ENCODE measurements around the gene ST6GALNAC3.

The ST6GALNAC3 gene

DNA sequence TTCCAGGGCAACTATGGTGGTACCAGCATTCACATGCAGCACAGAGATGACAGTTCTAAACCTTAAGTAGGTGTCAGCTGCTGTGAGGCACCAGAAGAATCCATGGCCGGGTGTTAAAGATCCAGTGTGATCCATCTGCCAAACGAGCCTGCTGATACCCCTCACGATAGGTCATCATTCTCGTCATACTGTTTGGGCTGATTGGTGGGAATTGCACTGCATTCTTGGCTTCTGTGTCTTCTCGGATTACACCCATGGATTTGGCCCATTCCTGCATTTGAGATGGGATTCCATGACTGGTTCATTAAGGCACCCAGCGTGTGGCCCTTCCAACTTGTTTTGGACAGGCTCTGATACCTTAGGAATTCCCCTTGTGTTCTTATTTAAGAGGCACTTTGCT is 55.2 kb downstream of the ST6GALNAC3 start:
- H3K9me3 ChIP-seq (ENCODE audit: insufficient read depth, low read depth, low read length), result no peaks in the 10 kb centered on the region
- no peak overlapping the region for H3K27ac ChIP-seq (ENCODE audit: low read length)
- no peak overlapping the region for H3K4me3 ChIP-seq (ENCODE audit: low read length)
- 0 out of 2 replicates have a peak, but pooled peaks cover 4% of the 10 kb centered on the region for H3K36me3 ChIP-seq (ENCODE audit: insufficient read depth, low read depth, low read length)
- no peak overlapping the region for H3K9ac ChIP-seq (ENCODE audit: low read depth, low read length)
- no peaks in the 10 kb centered on the region for H3K27me3 ChIP-seq (ENCODE audit: insufficient read depth, low read length)
- no peaks in the 10 kb centered on the region; the same call in 1 of the 2 replicates for H3K4me1 ChIP-seq (ENCODE audit: insufficient read depth, low read length)

DNA sequence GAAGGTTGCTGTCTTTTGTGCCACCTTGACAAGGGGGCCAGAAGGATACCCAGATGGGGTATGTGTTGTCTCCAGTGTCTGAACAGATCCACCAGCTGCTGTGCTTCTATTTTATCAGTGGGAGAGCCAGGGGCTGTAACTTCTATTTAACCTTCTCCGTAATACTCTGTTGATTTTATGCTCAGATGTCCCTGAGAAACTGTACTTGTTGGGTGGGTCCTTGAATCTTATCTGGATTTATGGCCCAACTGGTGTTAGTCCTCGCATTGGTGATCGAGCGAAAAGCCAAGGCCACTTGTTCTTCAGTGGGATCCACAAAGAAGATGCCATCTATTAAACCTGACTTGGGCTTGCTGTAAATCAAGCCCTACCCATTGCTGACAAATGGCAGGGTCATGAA is 56.4 kb downstream of the ST6GALNAC3 start:
- Histone ChIP-seq H3K27me3 (ENCODE audit: insufficient read depth, low read length) (no peaks in the 10 kb centered on the region), H3K4me3 (ENCODE audit: low read length) (no peak overlapping the region), H3K9ac (ENCODE audit: low read depth, low read length) (no peak overlapping the region), H3K27ac (ENCODE audit: low read length) (no peak overlapping the region), H3K36me3 (ENCODE audit: insufficient read depth, low read depth, low read length) (0 out of 2 replicates have a peak, but pooled peaks cover 4% of the 10 kb centered on the region), H3K9me3 (ENCODE audit: insufficient read depth, low read depth, low read length) (no peaks in the 10 kb centered on the region), H3K4me1 (ENCODE audit: insufficient read depth, low read length) (no peaks in the 10 kb centered on the region; the same call in 1 of the 2 replicates)

DNA sequence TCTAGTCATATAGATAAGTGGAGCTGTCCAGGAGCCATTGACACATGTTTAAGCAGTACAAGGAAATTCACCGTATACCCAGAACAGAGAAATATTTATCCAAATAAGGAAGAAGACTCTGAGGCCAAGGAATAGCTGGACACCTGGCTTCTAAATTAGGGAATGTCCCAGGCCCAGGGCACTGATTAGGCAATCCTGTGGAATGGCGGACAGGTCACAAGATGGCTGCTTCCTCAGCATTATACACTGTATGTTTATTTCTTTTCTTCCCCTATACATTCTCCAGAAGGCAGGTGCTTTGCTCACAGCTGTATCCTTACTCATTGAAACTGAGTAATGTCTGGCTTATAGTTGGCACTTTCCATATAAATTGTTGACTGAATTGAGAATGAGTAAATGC is 59.4 kb downstream of the ST6GALNAC3 start:
- no peak overlapping the region for H3K27ac ChIP-seq (ENCODE audit: low read length)
- no peaks in the 10 kb centered on the region for H3K9me3 ChIP-seq (ENCODE audit: insufficient read depth, low read depth, low read length)
- no peaks in the 10 kb centered on the region; the same call in 1 of the 2 replicates for H3K4me1 ChIP-seq (ENCODE audit: insufficient read depth, low read length)
- no peaks in the 10 kb centered on the region for H3K27me3 ChIP-seq (ENCODE audit: insufficient read depth, low read length)
- H3K36me3 ChIP-seq (ENCODE audit: insufficient read depth, low read depth, low read length), result no peaks in the 10 kb centered on the region
- no peak overlapping the region for H3K4me3 ChIP-seq (ENCODE audit: low read length)
- no peak overlapping the region for H3K9ac ChIP-seq (ENCODE audit: low read depth, low read length)

GRCh38 chr1:76135835-76136234 is 61.3 kb downstream of the ST6GALNAC3 start:
- Histone ChIP-seq H3K4me1 (ENCODE audit: insufficient read depth, low read length) (peaks cover 8% of the 10 kb centered on the region; the same call in 1 of the 2 replicates), H3K4me3 (ENCODE audit: low read length) (no peak overlapping the region), H3K27ac (ENCODE audit: low read length) (no peak overlapping the region), H3K9ac (ENCODE audit: low read depth, low read length) (no peak overlapping the region), H3K27me3 (ENCODE audit: insufficient read depth, low read length) (no peaks in the 10 kb centered on the region), H3K36me3 (ENCODE audit: insufficient read depth, low read depth, low read length) (no peaks in the 10 kb centered on the region), H3K9me3 (ENCODE audit: insufficient read depth, low read depth, low read length) (no peaks in the 10 kb centered on the region)

- Histone ChIP-seq H3K4me3 (ENCODE audit: low read length) (no peak overlapping the region), H3K9me3 (ENCODE audit: insufficient read depth, low read depth, low read length) (no peaks in the 10 kb centered on the region), H3K9ac (ENCODE audit: low read depth, low read length) (no peak overlapping the region), H3K4me1 (ENCODE audit: insufficient read depth, low read length) (peaks cover 14% of the 10 kb centered on the region; the same call in 1 of the 2 replicates), H3K36me3 (ENCODE audit: insufficient read depth, low read depth, low read length) (no peaks in the 10 kb centered on the region), H3K27me3 (ENCODE audit: insufficient read depth, low read length) (no peaks in the 10 kb centered on the region), H3K27ac (ENCODE audit: low read length) (no peak overlapping the region)
Observed at GRCh38 chr1:76136894-76137293, 62.3 kb downstream of the ST6GALNAC3 start.

DNA sequence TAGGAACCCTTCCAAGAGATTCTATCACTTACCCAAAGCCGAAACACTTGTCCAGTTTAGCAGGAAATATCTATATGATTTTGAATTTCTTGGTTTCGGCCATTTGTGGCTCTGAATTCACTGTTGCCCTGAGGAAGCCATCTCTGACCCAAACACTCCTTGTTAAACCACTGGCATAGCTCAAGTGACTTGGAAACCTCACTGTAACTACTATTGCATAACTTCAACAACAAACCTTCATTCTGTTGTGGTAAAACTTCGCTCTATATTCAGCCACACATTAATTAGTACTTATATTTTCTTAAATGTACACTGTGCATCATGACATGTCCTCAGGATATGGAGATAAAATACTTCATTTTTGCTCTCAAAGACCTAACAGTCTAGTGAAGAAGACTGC is 63.2 kb downstream of the ST6GALNAC3 start:
- no peaks in the 10 kb centered on the region for H3K36me3 ChIP-seq (ENCODE audit: insufficient read depth, low read depth, low read length)
- H3K27ac ChIP-seq (ENCODE audit: low read length), result no peak overlapping the region
- no peak overlapping the region for H3K9ac ChIP-seq (ENCODE audit: low read depth, low read length)

GRCh38 chr1:76138217-76138616 is 63.7 kb downstream of the ST6GALNAC3 start:
- Histone ChIP-seq H3K9me3 (ENCODE audit: insufficient read depth, low read depth, low read length) (no peaks in the 10 kb centered on the region), H3K4me3 (ENCODE audit: low read length) (no peak overlapping the region), H3K36me3 (ENCODE audit: insufficient read depth, low read depth, low read length) (no peaks in the 10 kb centered on the region), H3K4me1 (ENCODE audit: insufficient read depth, low read length) (peaks cover 15% of the 10 kb centered on the region; the same call in 1 of the 2 replicates), H3K9ac (ENCODE audit: low read depth, low read length) (no peak overlapping the region), H3K27me3 (ENCODE audit: insufficient read depth, low read length) (no peaks in the 10 kb centered on the region), H3K27ac (ENCODE audit: low read length) (no peak overlapping the region)

More for the DNA sequence above, 63.2 kb downstream of the ST6GALNAC3 start:
- peaks cover 15% of the 10 kb centered on the region; the same call in 1 of the 2 replicates for H3K4me1 ChIP-seq (ENCODE audit: insufficient read depth, low read length)
- H3K27me3 ChIP-seq (ENCODE audit: insufficient read depth, low read length), result no peaks in the 10 kb centered on the region
- H3K4me3 ChIP-seq (ENCODE audit: low read length), result no peak overlapping the region
- H3K9me3 ChIP-seq (ENCODE audit: insufficient read depth, low read depth, low read length), result no peaks in the 10 kb centered on the region

DNA sequence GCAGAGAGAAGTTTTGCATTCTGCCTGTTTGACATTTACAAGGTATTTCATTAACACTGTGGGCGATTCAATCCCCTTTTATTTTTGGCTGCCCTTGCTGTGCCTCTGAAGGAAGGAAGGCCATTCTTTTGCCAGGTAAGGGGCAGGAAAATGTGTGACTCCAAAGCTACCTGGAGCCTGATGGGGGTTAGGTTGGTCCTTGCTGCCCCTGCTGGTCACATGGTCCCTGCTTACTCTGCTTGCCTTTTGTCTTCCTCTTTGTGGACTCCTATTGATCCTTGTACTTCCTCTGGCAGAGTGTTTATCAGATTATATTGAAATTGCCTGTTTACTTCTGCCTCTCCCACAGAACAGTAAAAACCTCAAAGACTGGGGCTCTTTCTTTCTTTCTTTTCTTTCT is 65.7 kb downstream of the ST6GALNAC3 start:
- H3K4me1 ChIP-seq (ENCODE audit: insufficient read depth, low read length), result peaks cover 15% of the 10 kb centered on the region; the same call in 1 of the 2 replicates
- no peaks in the 10 kb centered on the region for H3K9me3 ChIP-seq (ENCODE audit: insufficient read depth, low read depth, low read length)
- H3K27me3 ChIP-seq (ENCODE audit: insufficient read depth, low read length), result no peaks in the 10 kb centered on the region
- no peak overlapping the region for H3K27ac ChIP-seq (ENCODE audit: low read length)
- no peaks in the 10 kb centered on the region for H3K36me3 ChIP-seq (ENCODE audit: insufficient read depth, low read depth, low read length)
- H3K4me3 ChIP-seq (ENCODE audit: low read length), result no peak overlapping the region
- H3K9ac ChIP-seq (ENCODE audit: low read depth, low read length), result no peak overlapping the region

DNA sequence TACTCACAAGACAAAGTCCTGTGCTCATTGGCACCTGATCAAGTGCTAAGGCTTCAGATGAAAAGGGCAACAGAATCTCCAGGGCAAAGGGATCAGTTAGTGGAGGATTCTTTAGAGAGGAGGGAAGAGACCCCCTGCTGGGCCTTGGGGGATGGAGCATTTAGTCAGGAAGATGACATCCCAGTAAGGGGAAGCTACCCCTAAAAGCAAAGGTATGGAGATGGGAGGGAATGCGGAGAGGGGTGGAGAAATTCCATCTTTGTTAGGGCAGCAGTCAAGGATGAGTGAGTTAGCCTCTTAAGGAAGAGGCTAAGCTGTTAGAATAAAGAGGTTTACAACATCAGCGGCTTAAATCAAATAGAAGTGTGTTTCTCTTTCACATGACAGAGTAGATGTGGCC is 67.4 kb downstream of the ST6GALNAC3 start:
- Histone ChIP-seq H3K4me3 (ENCODE audit: low read length) (peak overlapping the region; percentile 5; the same call in 1 of the 2 replicates), H3K36me3 (ENCODE audit: insufficient read depth, low read depth, low read length) (no peaks in the 10 kb centered on the region), H3K9me3 (ENCODE audit: insufficient read depth, low read depth, low read length) (no peaks in the 10 kb centered on the region), H3K27ac (ENCODE audit: low read length) (no peak overlapping the region), H3K27me3 (ENCODE audit: insufficient read depth, low read length) (no peaks in the 10 kb centered on the region), H3K4me1 (ENCODE audit: insufficient read depth, low read length) (peaks cover 15% of the 10 kb centered on the region; the same call in 1 of the 2 replicates), H3K9ac (ENCODE audit: low read depth, low read length) (no peak overlapping the region)

DNA sequence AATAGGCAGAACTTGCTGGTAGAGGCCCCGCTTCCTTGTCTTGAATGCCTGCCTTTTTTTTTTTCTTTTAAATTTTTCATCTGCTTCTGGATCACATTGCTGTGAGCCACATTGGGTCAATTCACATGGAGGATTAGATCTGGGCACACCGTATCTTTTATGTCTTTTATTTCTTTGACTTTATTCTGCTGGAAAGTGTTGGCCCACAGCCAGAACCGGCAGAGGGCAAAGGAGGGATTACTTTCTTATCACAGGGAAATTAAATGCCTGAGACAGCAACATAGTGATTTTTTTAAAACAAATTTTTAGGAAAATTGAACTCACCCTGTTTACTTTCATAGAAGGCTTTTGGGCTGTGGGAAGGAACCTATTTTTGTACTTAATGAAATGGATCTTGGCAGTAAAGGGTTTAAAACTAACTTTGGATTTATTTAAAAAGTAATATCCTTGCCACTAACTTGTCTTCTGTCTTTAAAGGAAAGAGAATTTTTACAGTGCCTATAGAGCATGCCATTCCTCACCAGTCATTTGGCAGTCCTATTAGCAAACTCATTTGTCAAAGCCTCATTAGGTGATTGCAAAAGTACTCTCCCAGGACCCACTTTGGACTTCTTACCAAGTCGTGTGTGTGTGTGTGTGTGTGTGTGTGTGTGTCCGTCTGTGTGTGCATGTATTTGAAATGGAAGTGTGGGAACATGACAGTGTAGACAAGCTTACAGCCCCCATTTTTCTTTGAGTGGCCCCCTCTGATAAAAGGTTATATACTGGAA is 68.4 kb downstream of the ST6GALNAC3 start:
- no peak overlapping the region for H3K27ac ChIP-seq (ENCODE audit: low read length)
- no peaks in the 10 kb centered on the region for H3K9me3 ChIP-seq (ENCODE audit: insufficient read depth, low read depth, low read length)
- no peaks in the 10 kb centered on the region for H3K27me3 ChIP-seq (ENCODE audit: insufficient read depth, low read length)
- H3K4me1 ChIP-seq (ENCODE audit: insufficient read depth, low read length), result peaks cover 15% of the 10 kb centered on the region; the same call in 1 of the 2 replicates
- no peak overlapping the region for H3K4me3 ChIP-seq (ENCODE audit: low read length)
- H3K9ac ChIP-seq (ENCODE audit: low read depth, low read length), result no peak overlapping the region
- no peaks in the 10 kb centered on the region for H3K36me3 ChIP-seq (ENCODE audit: insufficient read depth, low read depth, low read length)

DNA sequence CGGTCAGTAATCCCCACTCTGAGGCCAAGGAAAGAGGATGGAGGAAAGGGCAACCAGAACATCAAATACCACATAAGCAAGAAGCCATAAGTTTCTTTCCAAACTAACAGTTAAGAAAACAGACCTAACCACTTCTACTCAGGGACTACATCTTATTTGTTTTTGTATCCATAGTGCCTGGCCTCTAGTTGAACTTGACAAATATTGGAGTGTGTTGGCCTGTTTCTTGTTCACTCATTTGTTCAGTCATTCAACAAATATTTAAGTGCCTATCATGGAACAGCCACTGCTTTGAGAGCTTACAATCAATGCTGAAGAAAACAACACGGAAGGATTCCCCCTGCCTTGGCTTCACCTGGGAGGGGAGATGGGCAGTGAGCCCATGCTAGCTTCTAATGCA is 69.7 kb downstream of the ST6GALNAC3 start:
- Histone ChIP-seq H3K9ac (ENCODE audit: low read depth, low read length) (no peak overlapping the region), H3K4me3 (ENCODE audit: low read length) (no peak overlapping the region), H3K27me3 (ENCODE audit: insufficient read depth, low read length) (no peaks in the 10 kb centered on the region), H3K9me3 (ENCODE audit: insufficient read depth, low read depth, low read length) (no peaks in the 10 kb centered on the region), H3K4me1 (ENCODE audit: insufficient read depth, low read length) (peaks cover 15% of the 10 kb centered on the region; the same call in 1 of the 2 replicates), H3K36me3 (ENCODE audit: insufficient read depth, low read depth, low read length) (no peaks in the 10 kb centered on the region), H3K27ac (ENCODE audit: low read length) (no peak overlapping the region)

- Histone ChIP-seq H3K4me3 (ENCODE audit: low read length) (no peak overlapping the region), H3K9ac (ENCODE audit: low read depth, low read length) (no peak overlapping the region), H3K4me1 (ENCODE audit: insufficient read depth, low read length) (peaks cover 9% of the 10 kb centered on the region; the same call in 1 of the 2 replicates), H3K27me3 (ENCODE audit: insufficient read depth, low read length) (no peaks in the 10 kb centered on the region), H3K36me3 (ENCODE audit: insufficient read depth, low read depth, low read length) (no peaks in the 10 kb centered on the region), H3K9me3 (ENCODE audit: insufficient read depth, low read depth, low read length) (no peaks in the 10 kb centered on the region), H3K27ac (ENCODE audit: low read length) (no peak overlapping the region)
Observed at GRCh38 chr1:76145332-76145731, 70.8 kb downstream of the ST6GALNAC3 start.
